A549 (cell line): ENCODE measurements around the gene VWA8.

Experiments used
- BHLHE40 ChIP-seq: IDR thresholded peaks from 2 replicates; pipeline ENCODE4 v1.6.1; 2012; ENCODE audit warnings: low read depth, low read length, inconsistent platforms
- CBX2 ChIP-seq: fragments of 200-600 bp; sonication (generic); IDR thresholded peaks from 2 replicates; pipeline ENCODE4 v1.6.1; 2016; ENCODE audit warnings: low read depth, mild to moderate bottlenecking, borderline replicate concordance
- FOSB ChIP-seq: fragments of 250-450 bp; sonication (Bioruptor Pico); IDR thresholded peaks from 2 replicates; pipeline ENCODE4 v1.5.0; 2020; ENCODE audit warnings: mild to moderate bottlenecking, moderate library complexity
- MAFK ChIP-seq: fragments of 450-650 bp; IDR thresholded peaks from 2 replicates; pipeline ENCODE4 v1.6.1; 2014; ENCODE audit not compliant: partially characterized antibody
- RAD21 ChIP-seq, 2 experiments: fragments of >200 bp in 1 of 2; sonication (Bioruptor Twin) in 1 of 2; formaldehyde crosslinking in 1 of 2; IDR thresholded peaks in 1 of 2; conservative IDR thresholded peaks in 1 of 2; 2 replicates in 1 of 2; 3 replicates in 1 of 2; pipeline ENCODE4 v1.6.1; 2012 to 2018; ENCODE audit warnings: inconsistent platforms in 1 of 2
- TF ChIP-seq, protein P1 (sequence below): fragments of >200 bp; sonication (Bioruptor Twin); formaldehyde crosslinking; IDR thresholded peaks from 3 replicates; pipeline ENCODE4 v1.5.1; 2016

DNA sequence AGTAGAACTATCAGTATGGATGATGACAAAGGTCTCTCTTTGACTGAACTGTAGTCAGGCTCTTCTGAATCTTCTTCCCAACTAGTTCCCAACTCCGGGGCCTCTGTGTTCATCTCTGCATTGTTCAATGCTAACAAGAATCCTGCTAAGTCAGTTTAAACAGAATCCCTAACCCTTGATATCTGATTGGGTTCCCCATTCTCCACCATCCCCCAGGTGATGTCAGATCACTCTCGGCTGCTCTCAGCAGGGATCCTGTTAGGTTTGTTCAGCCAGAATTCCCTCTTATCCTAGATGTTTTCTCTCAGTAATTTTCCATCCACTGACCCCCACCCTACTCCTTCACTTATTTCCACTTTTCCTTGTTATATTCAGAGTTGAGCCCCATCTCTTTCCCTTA, 280.0 kb downstream of the VWA8 start:
- TF ChIP-seq, protein P1, sequence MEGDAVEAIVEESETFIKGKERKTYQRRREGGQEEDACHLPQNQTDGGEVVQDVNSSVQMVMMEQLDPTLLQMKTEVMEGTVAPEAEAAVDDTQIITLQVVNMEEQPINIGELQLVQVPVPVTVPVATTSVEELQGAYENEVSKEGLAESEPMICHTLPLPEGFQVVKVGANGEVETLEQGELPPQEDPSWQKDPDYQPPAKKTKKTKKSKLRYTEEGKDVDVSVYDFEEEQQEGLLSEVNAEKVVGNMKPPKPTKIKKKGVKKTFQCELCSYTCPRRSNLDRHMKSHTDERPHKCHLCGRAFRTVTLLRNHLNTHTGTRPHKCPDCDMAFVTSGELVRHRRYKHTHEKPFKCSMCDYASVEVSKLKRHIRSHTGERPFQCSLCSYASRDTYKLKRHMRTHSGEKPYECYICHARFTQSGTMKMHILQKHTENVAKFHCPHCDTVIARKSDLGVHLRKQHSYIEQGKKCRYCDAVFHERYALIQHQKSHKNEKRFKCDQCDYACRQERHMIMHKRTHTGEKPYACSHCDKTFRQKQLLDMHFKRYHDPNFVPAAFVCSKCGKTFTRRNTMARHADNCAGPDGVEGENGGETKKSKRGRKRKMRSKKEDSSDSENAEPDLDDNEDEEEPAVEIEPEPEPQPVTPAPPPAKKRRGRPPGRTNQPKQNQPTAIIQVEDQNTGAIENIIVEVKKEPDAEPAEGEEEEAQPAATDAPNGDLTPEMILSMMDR = no peak
- TF ChIP-seq RAD21 (conservative IDR thresholded peaks at IDR 0.05 in 1 of 2, IDR thresholded peaks at IDR 0.05 in 1 of 2) = no peak
- TF ChIP-seq CBX2 = no peak
- TF ChIP-seq MAFK = no peak
- TF ChIP-seq BHLHE40 = no peak
- TF ChIP-seq FOSB = no peak
